H1 (cell line): ENCODE results near the gene PA2G4. TPM values are rescaled to one million over a fixed set of nuclear protein-coding genes. Genes with fewer than 3 reads are reported as not detected.

Source experiments
- BCL11A ChIP-seq, 2 experiments: IDR thresholded peaks; one replicate each; pipeline ENCODE4 v1.6.1; 2011; ENCODE audit warnings: low read depth in 2 of 2, low read length in 2 of 2, mild to moderate bottlenecking in 2 of 2
- CBX8 ChIP-seq: fragments of 300-800, 300-1000 bp; sonication (generic); IDR thresholded peaks from 2 replicates; pipeline ENCODE4 v1.7.1; 2016; ENCODE audit warnings: low read depth, low read length, borderline replicate concordance
- FOSL1 ChIP-seq: IDR thresholded peaks from 2 replicates; pipeline ENCODE4 v1.6.1; 2011; ENCODE audit warnings: mild to moderate bottlenecking, low read depth, low read length, moderate library complexity; ENCODE audit not compliant: insufficient read depth
- KDM1A ChIP-seq: fragments of 200-600, 300-600 bp; sonication (generic); IDR thresholded peaks from 2 replicates; pipeline ENCODE4 v1.7.1; 2016; ENCODE audit warnings: mild to moderate bottlenecking, low read length, borderline replicate concordance
- MAX ChIP-seq: IDR thresholded peaks from 2 replicates; pipeline ENCODE4 v1.6.1; 2012; ENCODE audit warnings: inconsistent platforms
- RNF2 ChIP-seq: fragments of 200-900, 300-1000 bp; sonication (generic); IDR thresholded peaks from 2 replicates; pipeline ENCODE4 v1.7.1; 2016; ENCODE audit warnings: borderline replicate concordance, low read depth, mild to moderate bottlenecking, antibody characterized with exemption, low read length; ENCODE audit not compliant: poor library complexity, severe bottlenecking; ENCODE audit errors: missing control alignments
- SIX5 ChIP-seq: IDR thresholded peaks from 2 replicates; pipeline ENCODE4 v1.6.1; 2011; ENCODE audit warnings: mild to moderate bottlenecking, low read depth, low read length
- polyA plus RNA-seq, 7 experiments: library from polyadenylated mRNA; depleted of rRNA in 3 of 7; stranded (reverse) in 5 of 7; unstranded in 2 of 7; fragments of >200 nt in 5 of 7; fragments of 200-250 nt in 2 of 7; gene quantifications; 1 replicate in 5 of 7; 2 replicates in 1 of 7; 4 replicates in 1 of 7; pipeline versions ENCODE4 v1.2.1 to v1.2.3, GENCODE V29; 2011 to 2013; ENCODE audit warnings: missing spikeins in 2 of 7, mixed read lengths in 2 of 7
- total RNA-seq: library from RNA; stranded (reverse); fragmentation: NEBNext Ultra II Directional; extraction: Animal tissue kit (Norgen Biotek cat#: 25700); gene quantifications from 2 replicates; pipeline ENCODE4 v1.2.1, GENCODE V29; 2021

Gene PA2G4
- total and polyA plus RNA-seq, 2 of the 8 experiments (the other 6 are each of a cell fraction or from before 2014, with no cell fraction given) = 159 to 242 TPM

GRCh38 chr12:56126732-56127239, 22.4 kb downstream of the PA2G4 start (continued):
- TF ChIP-seq MAX (no peak), RNF2 (no peak), KDM1A (no peak), FOSL1 (no peak), CBX8 (no peak), SIX5 (no peak), BCL11A (IDR thresholded peaks at IDR 0.05; ENCODE audit: low read depth in 2 of 2, low read length in 2 of 2) (no peak)
